Activated naive CD8-positive, alpha-beta T cell treated with anti-CD3 and anti-CD28 coated beads, Interleukin-2, amount 50 U/mL, for 24 hours (primary cell): Measurements from ENCODE around the gene MIAT.
"Not testable (repeated sequence)": the region's sequence is repeated elsewhere in the genome, so short reads cannot be mapped to it uniquely, and the experiment has no call there.

Source experiments
- ATAC-seq: fragments of 150-1000 bp; cut with Tn5 transposase; one replicate; pipeline ENCODE4 v1.10.0; 2021
- DNase-seq: peaks from one replicate; pipeline ENCODE4 v3.0.0; 2021
- H3K27ac Mint-ChIP-seq: one replicate; pipeline ENCODE4 v1.8.0; 2021; ENCODE audit warnings: mild to moderate bottlenecking, mixed read lengths
- H3K27me3 Mint-ChIP-seq: one replicate; pipeline ENCODE4 v1.8.0; 2021; ENCODE audit warnings: mixed read lengths
- H3K36me3 Mint-ChIP-seq: one replicate; pipeline ENCODE4 v1.8.0; 2021; ENCODE audit warnings: low read depth, mixed read lengths
- H3K4me1 Mint-ChIP-seq: one replicate; pipeline ENCODE4 v1.8.0; 2021; ENCODE audit warnings: mixed read lengths
- H3K4me3 Mint-ChIP-seq: one replicate; pipeline ENCODE4 v1.8.0; 2021; ENCODE audit warnings: mild to moderate bottlenecking, moderate library complexity, mixed read lengths
- H3K9me3 Mint-ChIP-seq: one replicate; pipeline ENCODE4 v1.8.0; 2021; ENCODE audit warnings: mixed read lengths

The MIAT gene

DNA sequence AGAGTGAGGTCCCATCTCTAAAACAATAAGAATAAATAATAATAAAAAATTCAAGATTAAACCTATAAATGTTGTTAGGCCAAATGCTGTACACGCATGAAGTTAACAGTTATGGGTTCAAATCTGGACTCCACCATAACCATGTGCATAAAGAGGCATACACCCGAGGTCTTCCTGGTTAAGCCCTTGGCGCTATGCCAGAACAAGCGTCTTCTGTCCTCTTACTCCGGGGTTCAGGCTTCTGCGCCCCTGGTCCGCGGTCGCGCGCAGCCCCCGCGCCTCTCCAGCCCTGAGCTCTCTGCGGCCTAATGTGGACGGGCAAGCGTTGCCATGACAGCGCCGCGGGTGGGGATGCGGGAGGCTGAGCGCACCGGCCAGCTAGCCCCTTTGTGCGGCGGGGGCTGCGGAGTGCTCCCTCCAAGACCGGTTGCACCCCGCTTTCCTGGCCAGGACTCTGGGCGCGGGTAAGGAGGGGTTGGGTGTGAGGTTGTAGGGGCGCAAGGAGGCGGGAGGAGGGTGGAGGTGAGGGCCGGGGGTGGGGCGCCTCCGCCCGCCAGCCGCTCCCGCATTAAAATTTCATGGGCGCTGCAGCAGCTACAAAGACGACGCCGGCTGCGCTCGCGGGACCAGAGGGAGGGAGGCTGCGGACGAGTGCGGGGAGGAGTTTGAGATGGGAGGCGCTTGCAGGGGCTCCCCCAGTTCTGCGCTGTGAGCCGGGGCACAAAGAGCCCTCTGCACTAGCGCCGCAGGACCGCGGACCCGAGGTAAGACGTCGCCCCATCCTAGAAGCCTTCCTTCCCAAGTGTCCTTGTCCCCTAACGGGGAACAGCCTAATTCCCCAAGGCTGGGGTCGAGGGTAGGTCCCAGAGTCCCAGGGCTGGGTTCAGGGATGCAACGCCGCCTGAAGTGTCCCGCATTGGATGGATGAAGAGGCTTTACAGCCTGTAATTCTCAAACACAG lies at the start of gene MIAT:
MIAT (plus strand) TSS at position 698 of the 961 bp plus-strand sequence.
- H3K9me3 Mint-ChIP-seq: no peaks in the 10 kb centered on the region
- peak within 1 kb of the TSS; percentile 84 for H3K4me3 Mint-ChIP-seq
- H3K36me3 Mint-ChIP-seq: no peaks in the 10 kb centered on the region
- peaks cover 14% of the 10 kb centered on the region for H3K27me3 Mint-ChIP-seq
- ATAC-seq (peak; percentile 64), DNase-seq (peak; percentile 73)
- H3K27ac Mint-ChIP-seq: peak within 1 kb of the TSS; percentile 73
- H3K4me1 Mint-ChIP-seq: peaks cover 30% of the 10 kb centered on the region

DNA sequence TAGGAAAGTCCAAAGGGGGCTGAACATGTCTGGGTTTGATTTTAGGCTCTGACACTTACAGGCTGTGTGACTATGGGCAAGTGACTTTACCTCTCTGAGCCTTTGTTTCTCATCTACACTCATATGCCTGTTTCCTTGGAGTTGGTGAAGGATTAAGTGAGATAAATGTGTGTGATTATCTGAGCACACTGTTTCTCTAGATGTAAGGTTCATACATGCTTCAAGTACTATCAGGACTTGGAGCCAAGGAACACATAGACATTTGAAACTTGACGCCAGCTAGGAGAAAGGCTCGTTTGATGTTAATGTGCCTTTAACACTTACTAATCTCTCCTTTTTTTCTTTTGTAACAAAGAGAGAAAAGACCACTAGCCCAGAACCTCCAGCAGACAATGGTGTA lies 49.3 kb upstream of the MIAT start:
- no peak overlapping the region for H3K27ac Mint-ChIP-seq
- no peaks in the 10 kb centered on the region for H3K36me3 Mint-ChIP-seq
- H3K4me1 Mint-ChIP-seq: peaks cover 32% of the 10 kb centered on the region
- H3K9me3 Mint-ChIP-seq: no peaks in the 10 kb centered on the region
- DNase-seq (no peak), ATAC-seq (no peak)
- no peak overlapping the region for H3K4me3 Mint-ChIP-seq
- no peaks in the 10 kb centered on the region for H3K27me3 Mint-ChIP-seq

- H3K27ac Mint-ChIP-seq: no peak overlapping the region
Observed at GRCh38 chr22:26609287-26609686, 48.1 kb upstream of the MIAT start.

GRCh38 chr22:26610072-26610958 lies 47.1 kb upstream of the MIAT start:
- Mint-ChIP-seq H3K4me3 (peak overlapping the region; percentile 39), H3K36me3 (no peaks in the 10 kb centered on the region), H3K27me3 (no peaks in the 10 kb centered on the region), H3K4me1 (peaks cover 32% of the 10 kb centered on the region), H3K9me3 (no peaks in the 10 kb centered on the region), H3K27ac (peak overlapping the region; percentile 84)
- DNase-seq: peak; percentile 61
- ATAC-seq: peak; percentile 78

More at GRCh38 chr22:26609287-26609686, 48.1 kb upstream of the MIAT start:
- no peak overlapping the region for H3K4me3 Mint-ChIP-seq
- peaks cover 31% of the 10 kb centered on the region for H3K4me1 Mint-ChIP-seq
- H3K9me3 Mint-ChIP-seq: no peaks in the 10 kb centered on the region
- no peaks in the 10 kb centered on the region for H3K27me3 Mint-ChIP-seq
- DNase-seq: no peak
- H3K36me3 Mint-ChIP-seq: no peaks in the 10 kb centered on the region
- no peak for ATAC-seq

DNA sequence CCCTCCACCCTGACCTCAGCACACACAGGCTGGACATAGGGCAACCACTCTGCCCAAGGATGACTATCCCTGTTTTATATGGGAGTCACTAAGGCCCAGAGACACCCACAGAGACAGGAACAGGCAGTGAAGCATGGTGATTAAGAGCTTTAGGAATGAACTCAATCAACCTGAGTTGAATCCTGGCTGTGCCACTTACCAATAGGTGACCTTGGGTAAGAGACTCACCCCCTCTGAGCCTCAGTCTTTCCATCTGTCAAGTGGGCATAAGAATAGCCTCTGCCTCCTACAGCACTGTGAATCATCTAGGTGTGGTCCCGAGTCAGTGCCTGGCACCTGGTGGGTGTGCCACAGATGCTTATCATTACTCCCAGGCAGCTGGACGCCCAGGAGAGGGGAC lies 46.4 kb upstream of the MIAT start:
- no peaks in the 10 kb centered on the region for H3K36me3 Mint-ChIP-seq
- no peaks in the 10 kb centered on the region for H3K9me3 Mint-ChIP-seq
- no peak for DNase-seq
- no peaks in the 10 kb centered on the region for H3K27me3 Mint-ChIP-seq
- ATAC-seq: peak; percentile 72
- H3K4me3 Mint-ChIP-seq: no peak overlapping the region
- peaks cover 32% of the 10 kb centered on the region for H3K4me1 Mint-ChIP-seq
- no peak overlapping the region for H3K27ac Mint-ChIP-seq

DNA sequence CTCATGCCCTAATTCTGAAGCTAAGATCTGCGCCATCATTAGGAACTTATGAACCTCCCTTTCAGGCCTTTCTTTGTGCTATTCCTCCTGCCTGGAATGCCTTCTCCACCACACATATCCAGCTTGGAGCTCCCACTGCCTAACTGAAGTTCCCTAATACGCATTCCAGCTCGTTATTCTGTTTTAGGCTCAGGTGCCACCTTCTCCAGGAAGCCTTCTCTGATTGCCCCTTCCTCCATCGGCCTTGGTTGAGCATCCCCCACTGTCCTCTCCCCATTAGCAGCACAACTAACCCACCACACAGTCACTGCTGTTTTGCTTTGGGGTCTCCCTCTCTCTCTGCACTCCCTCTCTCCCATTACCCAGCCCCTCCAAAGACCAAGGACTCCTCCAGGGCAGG lies 44.7 kb upstream of the MIAT start:
- H3K4me3 Mint-ChIP-seq: no peak overlapping the region
- no peaks in the 10 kb centered on the region for H3K27me3 Mint-ChIP-seq
- peaks cover 31% of the 10 kb centered on the region for H3K4me1 Mint-ChIP-seq
- DNase-seq: no peak
- H3K27ac Mint-ChIP-seq: no peak overlapping the region
- H3K36me3 Mint-ChIP-seq: no peaks in the 10 kb centered on the region
- no peak for ATAC-seq
- H3K9me3 Mint-ChIP-seq: no peaks in the 10 kb centered on the region

DNA sequence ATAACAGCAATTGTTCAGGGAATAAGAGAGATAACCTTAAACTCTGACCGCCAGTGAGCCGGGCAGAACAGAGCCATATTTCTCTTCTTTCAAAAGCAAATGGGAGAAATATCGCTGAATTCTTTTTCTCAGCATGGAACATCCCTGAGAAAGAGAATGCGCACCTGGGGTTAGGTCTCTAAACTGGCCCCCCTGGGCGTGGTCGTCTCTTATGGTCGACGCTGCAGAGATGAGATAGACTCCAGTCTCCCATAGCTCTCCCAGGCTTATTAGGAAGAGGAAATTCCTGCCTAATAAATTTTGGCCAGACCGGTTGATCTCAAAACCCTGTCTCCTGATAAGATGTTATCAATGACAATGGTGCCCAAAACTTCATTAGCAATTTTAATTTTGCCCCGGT lies 43.6 kb upstream of the MIAT start:
- H3K4me3 Mint-ChIP-seq, DNase-seq, ATAC-seq, H3K36me3 Mint-ChIP-seq, H3K27ac Mint-ChIP-seq, H3K9me3 Mint-ChIP-seq, H3K27me3 Mint-ChIP-seq: not testable (repeated sequence)
- peaks cover 32% of the 10 kb centered on the region for H3K4me1 Mint-ChIP-seq

DNA sequence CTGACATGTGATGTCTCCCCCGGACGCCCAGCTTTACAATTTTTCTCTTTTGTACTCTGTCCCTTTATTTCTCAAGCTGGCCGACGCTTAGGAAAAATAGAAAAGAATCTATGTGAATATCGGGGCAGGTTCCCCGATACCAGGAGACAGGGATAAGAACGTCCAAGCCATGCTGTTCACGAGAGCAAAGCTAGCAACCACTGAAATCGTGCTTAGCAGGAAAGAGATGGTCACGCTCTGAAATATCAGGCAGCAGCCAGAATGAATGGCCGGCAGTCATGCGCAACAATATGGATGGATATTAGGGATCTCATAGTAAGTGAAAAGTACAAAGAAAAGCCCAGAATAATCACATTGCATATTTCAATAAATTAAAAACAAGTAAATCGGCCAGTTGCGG lies 43.1 kb upstream of the MIAT start:
- no peak overlapping the region for H3K4me3 Mint-ChIP-seq

GRCh38 chr22:26615149-26615548 lies 42.2 kb upstream of the MIAT start:
- no peak for DNase-seq
- H3K4me3 Mint-ChIP-seq: no peak overlapping the region
- no peaks in the 10 kb centered on the region for H3K27me3 Mint-ChIP-seq
- no peaks in the 10 kb centered on the region for H3K36me3 Mint-ChIP-seq
- no peak overlapping the region for H3K27ac Mint-ChIP-seq
- H3K9me3 Mint-ChIP-seq: no peaks in the 10 kb centered on the region
- peaks cover 20% of the 10 kb centered on the region for H3K4me1 Mint-ChIP-seq
- no peak for ATAC-seq

More for the DNA sequence above, 43.1 kb upstream of the MIAT start:
- Mint-ChIP-seq H3K27ac (no peak overlapping the region), H3K27me3 (no peaks in the 10 kb centered on the region), H3K4me1 (peaks cover 28% of the 10 kb centered on the region), H3K36me3 (no peaks in the 10 kb centered on the region), H3K9me3 (no peaks in the 10 kb centered on the region)
- ATAC-seq (no peak), DNase-seq (no peak)

GRCh38 chr22:26615830-26616435 lies 41.5 kb upstream of the MIAT start:
- Mint-ChIP-seq H3K4me1 (peaks cover 12% of the 10 kb centered on the region), H3K27ac (no peak overlapping the region), H3K27me3 (no peaks in the 10 kb centered on the region), H3K36me3 (no peaks in the 10 kb centered on the region), H3K9me3 (no peaks in the 10 kb centered on the region), H3K4me3 (no peak overlapping the region)
- DNase-seq (no peak), ATAC-seq (no peak)

- no peak for DNase-seq
- no peak overlapping the region for H3K4me3 Mint-ChIP-seq
- no peaks in the 10 kb centered on the region for H3K27me3 Mint-ChIP-seq
- peaks cover 9% of the 10 kb centered on the region for H3K4me1 Mint-ChIP-seq
- no peak overlapping the region for H3K27ac Mint-ChIP-seq
- H3K9me3 Mint-ChIP-seq: no peaks in the 10 kb centered on the region
- no peaks in the 10 kb centered on the region for H3K36me3 Mint-ChIP-seq
- ATAC-seq: no peak
Observed at GRCh38 chr22:26616650-26617049, 40.7 kb upstream of the MIAT start.

- no peak within 1 kb of the TSS for H3K27ac Mint-ChIP-seq
- DNase-seq (no peak), ATAC-seq (no peak)
- H3K9me3 Mint-ChIP-seq: no peaks in the 10 kb centered on the region
- no peaks in the 10 kb centered on the region for H3K36me3 Mint-ChIP-seq
- H3K27me3 Mint-ChIP-seq: no peaks in the 10 kb centered on the region
- peaks cover 9% of the 10 kb centered on the region for H3K4me1 Mint-ChIP-seq
- H3K4me3 Mint-ChIP-seq: no peak within 1 kb of the TSS
Observed at GRCh38 chr22:26617271-26618199, 39.9 kb upstream of the MIAT start, which contains the start of gene CRYBB1. CRYBB1 (minus strand) TSS chr22:26618027; CDS start chr22:26616319, 1,708 bp downstream.

DNA sequence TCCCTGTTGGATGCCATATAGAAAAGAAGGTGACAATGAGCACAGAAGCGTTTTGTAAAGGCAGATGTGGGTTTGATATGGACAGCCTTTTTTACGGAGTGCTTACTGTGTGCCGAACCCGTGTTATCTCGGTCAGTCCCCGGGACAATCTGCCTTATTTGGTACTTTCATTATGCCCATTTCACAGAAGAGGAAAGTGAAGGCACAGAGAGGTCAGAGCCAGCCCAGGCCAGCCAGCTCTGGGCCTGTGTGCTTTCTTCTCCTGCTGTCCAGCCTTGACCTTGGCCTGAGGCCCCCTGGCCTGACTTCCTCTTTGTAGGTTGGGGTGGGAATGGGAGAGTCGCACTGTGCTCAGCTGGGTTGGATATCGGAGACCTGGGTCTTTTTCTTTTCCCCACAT lies 38.9 kb upstream of the MIAT start:
- no peaks in the 10 kb centered on the region for H3K9me3 Mint-ChIP-seq
- DNase-seq: no peak
- H3K27ac Mint-ChIP-seq: no peak overlapping the region
- ATAC-seq: no peak
- H3K4me1 Mint-ChIP-seq: peaks cover 9% of the 10 kb centered on the region
- H3K4me3 Mint-ChIP-seq: no peak overlapping the region
- no peaks in the 10 kb centered on the region for H3K36me3 Mint-ChIP-seq
- H3K27me3 Mint-ChIP-seq: no peaks in the 10 kb centered on the region
